Panc1 (cell line): ENCODE measurements around the gene P3H3. TPM values are rescaled to one million over a fixed set of nuclear protein-coding genes. Genes with fewer than 3 reads are reported as not detected.
"Not testable (repeated sequence)": the region's sequence is repeated elsewhere in the genome, so short reads cannot be mapped to it uniquely, and the experiment has no call there.

Experiments
- ATAC-seq: fragments of 200-7000 bp; cut with Tn5 transposase; 2 replicates; pipeline ENCODE4 v1.9.1; 2020; ENCODE audit warnings: mild to moderate bottlenecking, moderate library complexity
- BruUV-seq: library from RNA; stranded (reverse); fragments of 400-500 nt; replicated peaks from 2 replicates; lab custom pipeline; 2021; lab: Mats Ljungman, UMichigan
- CTCF ChIA-PET: fragments of 300-600 bp; sonication (Branson Sonifier 250); formaldehyde crosslinking; loops from one replicate; lab custom pipeline; 2022; ENCODE audit warnings: antibody characterized with exemption; lab: Charles Lee
- POLR2A ChIA-PET: fragments of 300-600 bp; sonication (Branson Sonifier 250); formaldehyde crosslinking; loops from one replicate; lab custom pipeline; 2022; ENCODE audit warnings: antibody characterized with exemption; lab: Charles Lee
- DNase-seq: peaks from one replicate; pipeline ENCODE4 v3.0.0-alpha.2; 2010; ENCODE audit warnings: low read depth, low spot score
- H3K27ac ChIP-seq: 2 replicates; pipeline ENCODE4 v1.5.1; 2011; ENCODE audit warnings: mild to moderate bottlenecking, low read length, inconsistent platforms
- H3K27me3 ChIP-seq: fragments of 200-500 bp; sonication (Bioruptor generic); 2 replicates; pipeline ENCODE4 v1.6.0; 2014; ENCODE audit warnings: low read length, inconsistent platforms; ENCODE audit not compliant: control insufficient read depth, insufficient read depth
- H3K36me3 ChIP-seq: fragments of 200-500 bp; sonication (Bioruptor generic); 2 replicates; pipeline ENCODE4 v1.5.1; 2014; ENCODE audit warnings: inconsistent platforms, mild to moderate bottlenecking, low read length, moderate library complexity; ENCODE audit not compliant: control insufficient read depth, insufficient read depth
- H3K4me1 ChIP-seq: 2 replicates; pipeline ENCODE4 v1.5.1; 2011; ENCODE audit warnings: inconsistent platforms, mild to moderate bottlenecking, low read length, moderate library complexity; ENCODE audit not compliant: control insufficient read depth, insufficient read depth
- H3K4me3 ChIP-seq, 2 experiments: 2 replicates each; pipeline ENCODE4 v1.5.1; 2011 to 2012; ENCODE audit warnings: low read depth in 2 of 2, low read length in 2 of 2, mild to moderate bottlenecking in 2 of 2, inconsistent platforms in 1 of 2, moderate library complexity in 1 of 2
- H3K9me3 ChIP-seq: fragments of 200-500 bp; sonication (Bioruptor generic); 2 replicates; pipeline ENCODE4 v1.5.1; 2014; ENCODE audit warnings: low read depth, mild to moderate bottlenecking, inconsistent platforms, low read length, moderate library complexity; ENCODE audit not compliant: control insufficient read depth, insufficient read depth
- POLR2AphosphoS5 ChIP-seq: IDR thresholded peaks from 2 replicates; pipeline ENCODE4 v1.6.1; 2012; ENCODE audit warnings: mild to moderate bottlenecking, low read depth, low read length, moderate library complexity
- REST ChIP-seq, 2 experiments: IDR thresholded peaks; 2 replicates each; pipeline ENCODE4 v1.6.1; 2011 to 2012; ENCODE audit warnings: low read depth in 2 of 2, control low read depth in 1 of 2, low read length in 1 of 2, mild to moderate bottlenecking in 1 of 2, moderate library complexity in 1 of 2; ENCODE audit not compliant: insufficient read depth in 1 of 2
- SIN3A ChIP-seq: IDR thresholded peaks from 2 replicates; pipeline ENCODE4 v1.6.1; 2012; ENCODE audit warnings: low read depth, mild to moderate bottlenecking, low read length, moderate library complexity, borderline replicate concordance; ENCODE audit not compliant: insufficient read depth
- TCF7L2 ChIP-seq: IDR thresholded peaks from 2 replicates; pipeline ENCODE4 v1.6.1; 2011; ENCODE audit warnings: mild to moderate bottlenecking, low read depth, low read length, inconsistent platforms
- in situ Hi-C: cut with HindIII; loops from 2 replicates; pipeline ENCODE4 v1.10.0; 2016; ENCODE audit warnings: low sequenced_read_pairs, low pct_unique_long_range_greater_than_20kb
- intact Hi-C: fragments of 100-400 bp; cut with micrococcal nuclease; formaldehyde crosslinking; loops from one replicate; pipeline ENCODE4 v1.10.0; 2022; ENCODE audit not compliant: unreplicated experiment
- total RNA-seq: library from RNA; stranded (reverse); gene quantifications from one replicate; pipeline ENCODE4 v1.2.1, GENCODE V29; 2021; ENCODE audit not compliant: unreplicated experiment
- TF ChIP-seq, protein P1 (sequence below): fragments of 450-650 bp; IDR thresholded peaks from 2 replicates; pipeline ENCODE4 v1.5.1; 2017; ENCODE audit warnings: mild to moderate bottlenecking

The P3H3 gene
- total RNA-seq, 1 experiment from 2014 or later: 11.0 TPM

GRCh38 chr12:6888360-6888759 lies 60.2 kb downstream of the P3H3 start:
- Histone ChIP-seq H3K36me3 (no peaks in the 10 kb centered on the region), H3K4me3 (no peak overlapping the region), H3K4me1 (0 out of 2 replicates have a peak, but pooled peaks cover 4% of the 10 kb centered on the region), H3K9me3 (no peaks in the 10 kb centered on the region), H3K27me3 (no peaks in the 10 kb centered on the region), H3K27ac (no peak overlapping the region)
- CTCF ChIA-PET: no interaction called here
- intact Hi-C loops: no loop called here
- POLR2A ChIA-PET: no interaction called here
- no peak for ATAC-seq
- BruUV-seq: no TSS peak
- DNase-seq: no peak
- in situ Hi-C loops: no loop called here
- TF ChIP-seq POLR2AphosphoS5: no peak
- TF ChIP-seq SIN3A: no peak
- TF ChIP-seq REST (IDR thresholded peaks at IDR 0.05; ENCODE audit: insufficient read depth in 1 of 2, low read depth in 2 of 2, low read length in 1 of 2): no peak
- no peak for TF ChIP-seq TCF7L2
- TF ChIP-seq, protein P1, sequence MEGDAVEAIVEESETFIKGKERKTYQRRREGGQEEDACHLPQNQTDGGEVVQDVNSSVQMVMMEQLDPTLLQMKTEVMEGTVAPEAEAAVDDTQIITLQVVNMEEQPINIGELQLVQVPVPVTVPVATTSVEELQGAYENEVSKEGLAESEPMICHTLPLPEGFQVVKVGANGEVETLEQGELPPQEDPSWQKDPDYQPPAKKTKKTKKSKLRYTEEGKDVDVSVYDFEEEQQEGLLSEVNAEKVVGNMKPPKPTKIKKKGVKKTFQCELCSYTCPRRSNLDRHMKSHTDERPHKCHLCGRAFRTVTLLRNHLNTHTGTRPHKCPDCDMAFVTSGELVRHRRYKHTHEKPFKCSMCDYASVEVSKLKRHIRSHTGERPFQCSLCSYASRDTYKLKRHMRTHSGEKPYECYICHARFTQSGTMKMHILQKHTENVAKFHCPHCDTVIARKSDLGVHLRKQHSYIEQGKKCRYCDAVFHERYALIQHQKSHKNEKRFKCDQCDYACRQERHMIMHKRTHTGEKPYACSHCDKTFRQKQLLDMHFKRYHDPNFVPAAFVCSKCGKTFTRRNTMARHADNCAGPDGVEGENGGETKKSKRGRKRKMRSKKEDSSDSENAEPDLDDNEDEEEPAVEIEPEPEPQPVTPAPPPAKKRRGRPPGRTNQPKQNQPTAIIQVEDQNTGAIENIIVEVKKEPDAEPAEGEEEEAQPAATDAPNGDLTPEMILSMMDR: no peak

- H3K4me3 ChIP-seq, in situ Hi-C loops, BruUV-seq, H3K9me3 ChIP-seq, intact Hi-C loops, CTCF ChIA-PET, H3K36me3 ChIP-seq, H3K27ac ChIP-seq, H3K4me1 ChIP-seq, DNase-seq, ATAC-seq, H3K27me3 ChIP-seq, POLR2A ChIA-PET: not testable (repeated sequence)
Observed at GRCh38 chr12:6888794-6889193, 60.6 kb downstream of the P3H3 start.

Other genes with a start within 250 kb of the P3H3 start
- 123 TPM for gene CHD4, start 221.0 kb upstream of the P3H3 start, total RNA-seq
- not detected for gene LPAR5, start 192.4 kb upstream of the P3H3 start, total RNA-seq
- gene ACRBP, start 181.0 kb upstream of the P3H3 start, total RNA-seq: 0.54 TPM
- gene ING4, start 165.3 kb upstream of the P3H3 start, total RNA-seq: 11.4 TPM
- 54.3 TPM for gene ZNF384, start 139.0 kb upstream of the P3H3 start, total RNA-seq
- gene PIANP, start 127.6 kb upstream of the P3H3 start, total RNA-seq: 0.13 TPM
- 37.5 TPM for gene COPS7A, start 104.4 kb upstream of the P3H3 start, total RNA-seq
- gene MLF2, start 75.3 kb upstream of the P3H3 start, total RNA-seq: 175 TPM
- gene PTMS, start 62.0 kb upstream of the P3H3 start, total RNA-seq: 395 TPM
- gene LAG3, start 55.9 kb upstream of the P3H3 start, total RNA-seq: 2.7 TPM
- 0.23 TPM for gene CD4, start 38.9 kb upstream of the P3H3 start, total RNA-seq
- gene GPR162, start 6.6 kb upstream of the P3H3 start, total RNA-seq: 1.3 TPM
- gene GNB3, start 12.5 kb downstream of the P3H3 start, total RNA-seq: 0.21 TPM
- 59.0 TPM for gene CDCA3, start 22.9 kb downstream of the P3H3 start, total RNA-seq
- gene USP5, start 23.7 kb downstream of the P3H3 start, total RNA-seq: 104 TPM
- gene TPI1, start 39.1 kb downstream of the P3H3 start, total RNA-seq: 693 TPM
- 11.6 TPM for gene SPSB2, start 44.9 kb downstream of the P3H3 start, total RNA-seq
- gene LRRC23, start 76.4 kb downstream of the P3H3 start, total RNA-seq: 6.5 TPM
- gene ENO2, start 86.2 kb downstream of the P3H3 start, total RNA-seq: 33.5 TPM
- 82.3 TPM for gene ATN1, start 99.6 kb downstream of the P3H3 start, total RNA-seq
- not detected for gene RNU7-1, start 115.4 kb downstream of the P3H3 start, total RNA-seq
- 126 TPM for gene C12orf57, start 115.6 kb downstream of the P3H3 start, total RNA-seq
- gene PTPN6, start 122.9 kb downstream of the P3H3 start, total RNA-seq: 13.7 TPM
- gene PHB2, start 142.3 kb downstream of the P3H3 start, total RNA-seq: 138 TPM
- 54.9 TPM for gene EMG1, start 142.5 kb downstream of the P3H3 start, total RNA-seq
- gene LPCAT3, start 190.1 kb downstream of the P3H3 start, total RNA-seq: 54.3 TPM
- 1.8 TPM for gene C1S, start 232.3 kb downstream of the P3H3 start, total RNA-seq